H1 (cell line): Measurements from ENCODE around the gene TAS1R3. TPM values are rescaled to one million over a fixed set of nuclear protein-coding genes. Genes with fewer than 3 reads are reported as not detected.
A peak's percentile ranks its signal among the peaks of the same experiment; 100 is the strongest.

Experiments used
- CBX8 ChIP-seq: fragments of 300-800, 300-1000 bp; sonication (generic); IDR thresholded peaks from 2 replicates; pipeline ENCODE4 v1.7.1; 2016; ENCODE audit warnings: low read depth, low read length, borderline replicate concordance
- CTBP2 ChIP-seq: IDR thresholded peaks from 2 replicates; pipeline ENCODE4 v1.7.0; 2011; ENCODE audit warnings: borderline replicate concordance, mild to moderate bottlenecking, moderate library complexity, mixed read lengths, low read length; ENCODE audit not compliant: insufficient read depth, insufficient read length
- GABPA ChIP-seq: IDR thresholded peaks from 2 replicates; pipeline ENCODE4 v1.6.1; 2011; ENCODE audit warnings: mild to moderate bottlenecking, low read length, moderate library complexity, borderline replicate concordance; ENCODE audit not compliant: insufficient read depth
- HDAC6 ChIP-seq: IDR thresholded peaks from one replicate; pipeline ENCODE4 v1.7.1; 2012; ENCODE audit warnings: low read depth, mild to moderate bottlenecking, inconsistent platforms, low read length, moderate library complexity
- JUND ChIP-seq: IDR thresholded peaks from 2 replicates; pipeline ENCODE4 v1.6.1; 2011; ENCODE audit warnings: mild to moderate bottlenecking, improper control_type of control experiment, low read length
- RAD21 ChIP-seq, 2 experiments: IDR thresholded peaks in 1 of 2; conservative IDR thresholded peaks in 1 of 2; 2 replicates each; pipeline ENCODE4 v1.6.1; 2011; ENCODE audit warnings: low read depth in 2 of 2, low read length in 2 of 2, improper control_type of control experiment in 1 of 2, inconsistent platforms in 1 of 2, mild to moderate bottlenecking in 1 of 2, moderate library complexity in 1 of 2
- RFX5 ChIP-seq: IDR thresholded peaks from 2 replicates; pipeline ENCODE4 v1.6.1; 2011; ENCODE audit warnings: low read depth, low read length, improper control_type of control experiment, borderline replicate concordance
- SAP30 ChIP-seq: fragments of 300-600 bp; sonication (generic); IDR thresholded peaks from 2 replicates; pipeline ENCODE4 v1.7.1; 2012; ENCODE audit warnings: low read length, moderate library complexity, mild to moderate bottlenecking, inconsistent platforms; ENCODE audit not compliant: insufficient read depth, insufficient replicate concordance
- SIN3A ChIP-seq, 2 experiments: IDR thresholded peaks in 1 of 2; conservative IDR thresholded peaks in 1 of 2; 2 replicates each; pipeline ENCODE4 v1.6.1; 2011 to 2012; ENCODE audit warnings: low read length in 2 of 2, improper control_type of control experiment in 1 of 2, low read depth in 1 of 2, mild to moderate bottlenecking in 1 of 2
- SIX5 ChIP-seq: IDR thresholded peaks from 2 replicates; pipeline ENCODE4 v1.6.1; 2011; ENCODE audit warnings: mild to moderate bottlenecking, low read depth, low read length
- SP4 ChIP-seq: IDR thresholded peaks from 2 replicates; pipeline ENCODE4 v1.6.1; 2012; ENCODE audit warnings: low read length, inconsistent platforms
- TAF7 ChIP-seq: optimal IDR thresholded peaks from 2 replicates; pipeline ENCODE3; 2011; ENCODE audit warnings: low read depth, mild to moderate bottlenecking, inconsistent platforms, low read length, moderate library complexity, borderline replicate concordance
- TBP ChIP-seq: IDR thresholded peaks from 2 replicates; pipeline ENCODE4 v1.6.1; 2011; ENCODE audit warnings: low read depth, low read length, improper control_type of control experiment
- TCF12 ChIP-seq: IDR thresholded peaks from 2 replicates; pipeline ENCODE4 v1.6.1; 2011; ENCODE audit warnings: low read depth, mild to moderate bottlenecking, low read length
- polyA plus RNA-seq, 7 experiments: library from polyadenylated mRNA; depleted of rRNA in 3 of 7; stranded (reverse) in 5 of 7; unstranded in 2 of 7; fragments of >200 nt in 5 of 7; fragments of 200-250 nt in 2 of 7; gene quantifications; 1 replicate in 5 of 7; 2 replicates in 1 of 7; 4 replicates in 1 of 7; pipeline versions ENCODE4 v1.2.1 to v1.2.3, GENCODE V29; 2011 to 2013; ENCODE audit warnings: missing spikeins in 2 of 7, mixed read lengths in 2 of 7
- total RNA-seq: library from RNA; stranded (reverse); fragmentation: NEBNext Ultra II Directional; extraction: Animal tissue kit (Norgen Biotek cat#: 25700); gene quantifications from 2 replicates; pipeline ENCODE4 v1.2.1, GENCODE V29; 2021
- TF ChIP-seq, protein P1 (sequence below): IDR thresholded peaks from 2 replicates; pipeline ENCODE4 v1.6.1; 2011; ENCODE audit warnings: low read length, improper control_type of control experiment
- TF ChIP-seq, protein P2 (sequence below), 3 experiments: IDR thresholded peaks; 1 replicate in 2 of 3; 2 replicates in 1 of 3; pipeline versions ENCODE4 v1.5.1 to v1.6.1; 2011; ENCODE audit warnings: low read length in 3 of 3, mild to moderate bottlenecking in 3 of 3, inconsistent platforms in 2 of 3, low read depth in 1 of 3, moderate library complexity in 1 of 3; ENCODE audit not compliant: insufficient read depth in 1 of 3; ENCODE audit errors: control extremely low read depth in 1 of 3
- TF ChIP-seq, protein P3 (sequence below): IDR thresholded peaks from 2 replicates; pipeline ENCODE4 v1.6.1; 2012; ENCODE audit warnings: low read length, inconsistent platforms

TAS1R3 gene
- total and polyA plus RNA-seq, 2 of the 8 experiments (the other 6 are each of a cell fraction or from before 2014, with no cell fraction given): 0.03 to 0.19 TPM

- TF ChIP-seq SAP30 (no peak), TBP (no peak), HDAC6 (no peak), RFX5 (no peak), JUND (no peak), SIX5 (no peak), CTBP2 (no peak), TCF12 (no peak), RAD21 (IDR thresholded peaks at IDR 0.05 in 1 of 2, conservative IDR thresholded peaks at IDR 0.05 in 1 of 2; ENCODE audit: low read depth in 2 of 2, low read length in 2 of 2) (no peak), CBX8 (no peak), SP4 (no peak), TAF7 (peak; percentile 24), GABPA (no peak), SIN3A (conservative IDR thresholded peaks at IDR 0.05 in 1 of 2, IDR thresholded peaks at IDR 0.05 in 1 of 2; ENCODE audit: low read depth in 1 of 2, low read length in 2 of 2) (0 out of 4 replicates have a peak, but pooled peaks of 1 of the 2 experiments have one; percentile 35)
- TF ChIP-seq, protein P1, sequence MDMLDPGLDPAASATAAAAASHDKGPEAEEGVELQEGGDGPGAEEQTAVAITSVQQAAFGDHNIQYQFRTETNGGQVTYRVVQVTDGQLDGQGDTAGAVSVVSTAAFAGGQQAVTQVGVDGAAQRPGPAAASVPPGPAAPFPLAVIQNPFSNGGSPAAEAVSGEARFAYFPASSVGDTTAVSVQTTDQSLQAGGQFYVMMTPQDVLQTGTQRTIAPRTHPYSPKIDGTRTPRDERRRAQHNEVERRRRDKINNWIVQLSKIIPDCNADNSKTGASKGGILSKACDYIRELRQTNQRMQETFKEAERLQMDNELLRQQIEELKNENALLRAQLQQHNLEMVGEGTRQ: peak; percentile 74
- TF ChIP-seq, protein P2, sequence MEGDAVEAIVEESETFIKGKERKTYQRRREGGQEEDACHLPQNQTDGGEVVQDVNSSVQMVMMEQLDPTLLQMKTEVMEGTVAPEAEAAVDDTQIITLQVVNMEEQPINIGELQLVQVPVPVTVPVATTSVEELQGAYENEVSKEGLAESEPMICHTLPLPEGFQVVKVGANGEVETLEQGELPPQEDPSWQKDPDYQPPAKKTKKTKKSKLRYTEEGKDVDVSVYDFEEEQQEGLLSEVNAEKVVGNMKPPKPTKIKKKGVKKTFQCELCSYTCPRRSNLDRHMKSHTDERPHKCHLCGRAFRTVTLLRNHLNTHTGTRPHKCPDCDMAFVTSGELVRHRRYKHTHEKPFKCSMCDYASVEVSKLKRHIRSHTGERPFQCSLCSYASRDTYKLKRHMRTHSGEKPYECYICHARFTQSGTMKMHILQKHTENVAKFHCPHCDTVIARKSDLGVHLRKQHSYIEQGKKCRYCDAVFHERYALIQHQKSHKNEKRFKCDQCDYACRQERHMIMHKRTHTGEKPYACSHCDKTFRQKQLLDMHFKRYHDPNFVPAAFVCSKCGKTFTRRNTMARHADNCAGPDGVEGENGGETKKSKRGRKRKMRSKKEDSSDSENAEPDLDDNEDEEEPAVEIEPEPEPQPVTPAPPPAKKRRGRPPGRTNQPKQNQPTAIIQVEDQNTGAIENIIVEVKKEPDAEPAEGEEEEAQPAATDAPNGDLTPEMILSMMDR (IDR thresholded peaks at IDR 0.05; ENCODE audit: control extremely low read depth in 1 of 3, insufficient read depth in 1 of 3, low read depth in 1 of 3, low read length in 3 of 3): no peak
- TF ChIP-seq, protein P3, sequence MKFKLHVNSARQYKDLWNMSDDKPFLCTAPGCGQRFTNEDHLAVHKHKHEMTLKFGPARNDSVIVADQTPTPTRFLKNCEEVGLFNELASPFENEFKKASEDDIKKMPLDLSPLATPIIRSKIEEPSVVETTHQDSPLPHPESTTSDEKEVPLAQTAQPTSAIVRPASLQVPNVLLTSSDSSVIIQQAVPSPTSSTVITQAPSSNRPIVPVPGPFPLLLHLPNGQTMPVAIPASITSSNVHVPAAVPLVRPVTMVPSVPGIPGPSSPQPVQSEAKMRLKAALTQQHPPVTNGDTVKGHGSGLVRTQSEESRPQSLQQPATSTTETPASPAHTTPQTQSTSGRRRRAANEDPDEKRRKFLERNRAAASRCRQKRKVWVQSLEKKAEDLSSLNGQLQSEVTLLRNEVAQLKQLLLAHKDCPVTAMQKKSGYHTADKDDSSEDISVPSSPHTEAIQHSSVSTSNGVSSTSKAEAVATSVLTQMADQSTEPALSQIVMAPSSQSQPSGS: no peak
Measured at GRCh38 chr1:1309251-1310108, 21.6 kb upstream of the TAS1R3 start (continued).
